T follicular helper cell (primary cell): ENCODE data around the gene CMSS1.

Experiments
- DNase-seq: peaks from one replicate; pipeline ENCODE4 v3.0.0-alpha.2; 2020; ENCODE audit warnings: low read depth

The CMSS1 gene

DNA sequence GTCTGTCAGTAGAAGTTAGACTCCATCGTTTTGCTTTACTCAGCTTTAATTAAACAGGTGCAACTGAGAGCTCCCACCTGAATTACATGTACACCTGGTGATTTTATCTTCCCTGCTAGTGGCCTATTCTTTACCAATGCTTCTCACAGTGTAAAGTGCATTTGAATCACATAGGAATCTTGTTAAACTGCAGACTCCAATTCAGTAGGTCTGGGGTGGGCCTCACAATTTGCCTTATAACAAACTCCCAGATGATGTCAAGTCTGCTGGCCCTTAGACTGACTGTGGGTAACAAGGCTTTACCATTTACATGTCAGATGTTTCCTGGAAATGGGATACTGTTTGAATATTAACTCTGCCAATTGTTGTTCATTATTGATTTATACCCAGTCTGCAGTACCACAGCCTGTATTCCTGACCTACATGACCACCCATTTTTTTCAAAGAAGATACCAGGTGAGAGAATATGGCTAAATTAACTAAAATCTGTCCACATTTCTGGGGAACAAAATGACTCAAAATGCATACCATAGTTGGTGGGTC, 37.2 kb downstream of the CMSS1 start:
- no peak for DNase-seq

DNA sequence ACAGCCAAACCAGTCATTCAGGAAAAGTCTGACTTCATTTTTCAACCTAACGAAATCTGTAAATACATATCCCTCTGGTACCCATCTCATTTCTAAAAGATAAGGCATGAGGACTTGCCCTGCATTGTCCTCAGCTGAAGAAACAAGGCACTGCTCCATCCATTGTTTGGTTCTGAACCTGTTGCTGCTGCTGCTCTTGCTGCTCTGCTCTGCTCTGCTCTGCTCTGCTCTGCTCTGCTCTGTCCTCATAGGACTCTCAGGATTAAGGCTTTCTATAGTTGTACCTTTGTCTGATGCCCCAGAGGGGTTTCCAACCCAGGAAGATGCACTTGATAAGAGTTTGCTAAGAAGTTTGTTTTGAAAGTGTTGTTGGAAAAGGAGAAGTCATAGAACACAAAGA, 38.2 kb downstream of the CMSS1 start:
- DNase-seq, result no peak

DNA sequence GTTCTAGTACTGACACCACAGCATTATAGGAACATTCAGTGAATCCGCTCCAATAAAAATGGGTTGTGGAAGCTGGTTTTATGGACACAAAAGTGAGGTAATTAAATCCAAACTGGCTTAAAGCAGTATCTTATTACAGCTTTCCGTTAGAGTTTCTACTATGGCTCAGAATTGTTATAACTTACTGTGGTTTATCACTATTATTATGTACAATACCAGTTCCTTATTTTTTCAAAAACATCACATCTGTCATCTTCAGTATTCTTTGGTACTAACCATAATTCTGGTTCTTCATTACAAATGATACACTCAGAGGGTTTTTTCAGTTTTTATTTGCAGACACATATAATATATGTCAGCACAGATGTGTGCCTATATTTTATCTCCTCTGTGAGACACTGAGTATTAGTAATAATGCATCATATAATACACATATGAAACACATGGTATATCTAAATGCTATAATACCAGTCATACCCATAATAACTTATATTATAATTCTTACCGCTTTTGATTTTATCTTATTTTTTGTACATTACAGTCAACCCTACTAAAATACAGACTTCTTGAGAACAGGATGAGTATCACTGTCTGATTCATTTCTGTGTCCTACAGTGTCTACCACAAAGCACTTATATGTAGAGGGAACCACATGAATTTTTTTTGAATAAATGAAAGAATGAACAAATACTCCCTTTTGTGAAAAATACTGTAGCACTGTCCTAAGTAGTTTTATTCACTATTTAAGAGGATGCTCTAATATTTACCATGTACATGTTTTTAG, 39.0 kb downstream of the CMSS1 start:
- no peak for DNase-seq

DNA sequence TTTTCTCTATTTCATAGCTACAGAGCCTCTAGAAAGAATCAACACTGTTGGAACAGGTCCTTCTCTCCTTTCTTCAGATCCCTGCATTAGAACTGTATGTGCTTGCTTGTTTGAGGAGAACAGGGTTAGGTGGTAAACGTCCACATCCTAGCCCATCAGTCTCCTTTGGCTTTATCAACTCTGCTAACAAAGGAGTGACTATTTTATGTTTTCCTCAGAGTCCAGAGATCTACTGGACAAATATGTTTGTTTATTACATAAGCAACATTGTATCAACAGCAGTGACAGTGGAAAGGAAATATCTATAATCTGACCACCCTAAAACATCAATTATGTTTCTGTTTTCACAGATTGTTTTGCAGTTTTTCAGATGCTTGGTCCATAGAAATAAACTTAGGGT, 39.6 kb downstream of the CMSS1 start:
- DNase-seq, result no peak

DNA sequence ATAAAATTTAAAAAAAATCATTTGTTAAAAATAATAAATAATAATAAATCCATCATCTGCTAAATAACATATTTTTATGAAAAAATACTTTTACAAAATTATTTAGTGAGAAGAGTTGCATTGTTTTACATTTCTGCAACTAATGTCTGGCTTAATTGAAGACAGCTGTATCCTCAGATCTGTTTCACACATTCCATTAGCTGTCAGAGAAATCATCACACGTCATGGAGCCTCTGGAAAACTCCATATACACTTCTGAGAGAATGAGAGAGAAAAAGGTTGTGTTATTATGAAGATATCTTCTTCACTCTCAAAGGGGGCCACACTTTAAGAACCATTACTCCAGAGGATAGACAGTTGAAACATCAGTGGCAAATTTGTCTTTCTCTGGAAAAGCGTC, 40.8 kb downstream of the CMSS1 start:
- no peak for DNase-seq

DNA sequence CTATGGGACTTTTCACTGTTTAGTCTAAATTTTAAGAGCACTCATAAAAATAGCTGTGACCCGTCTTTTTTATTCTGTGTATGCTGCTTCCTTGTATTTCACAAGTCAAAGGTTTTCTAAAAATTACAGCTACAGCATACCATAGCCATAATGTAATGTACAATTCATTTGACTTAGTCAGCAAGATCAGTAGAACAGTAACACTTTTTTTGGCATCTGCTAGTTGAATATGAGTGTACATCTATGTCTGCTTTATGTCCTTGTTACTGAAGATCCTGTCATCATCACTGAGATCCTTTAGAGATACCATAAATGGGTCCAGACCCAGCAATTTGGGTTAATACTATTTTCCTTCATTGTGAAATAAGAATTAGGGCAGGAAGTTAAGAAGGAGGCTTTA, 42.2 kb downstream of the CMSS1 start:
- no peak for DNase-seq

DNA sequence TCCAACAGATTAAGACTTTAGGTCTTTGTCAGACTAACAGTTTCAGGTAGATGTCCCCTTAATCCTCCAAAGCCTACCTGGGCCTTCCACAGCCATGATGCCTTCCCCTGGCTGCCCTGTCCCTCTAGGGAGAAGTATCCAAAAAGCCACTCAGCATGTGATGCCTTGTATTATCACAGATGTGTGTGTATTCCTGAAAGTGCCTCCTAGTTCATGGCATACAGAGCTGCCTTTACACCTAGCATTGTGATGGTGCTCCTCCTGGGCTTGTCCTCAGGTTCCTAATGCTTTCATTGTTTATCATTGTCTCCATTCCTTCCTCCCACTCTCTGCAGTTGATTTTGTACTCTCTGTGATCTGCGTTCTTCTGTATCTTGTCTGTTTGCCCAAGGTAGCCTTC, 43.6 kb downstream of the CMSS1 start:
- no peak for DNase-seq

DNA sequence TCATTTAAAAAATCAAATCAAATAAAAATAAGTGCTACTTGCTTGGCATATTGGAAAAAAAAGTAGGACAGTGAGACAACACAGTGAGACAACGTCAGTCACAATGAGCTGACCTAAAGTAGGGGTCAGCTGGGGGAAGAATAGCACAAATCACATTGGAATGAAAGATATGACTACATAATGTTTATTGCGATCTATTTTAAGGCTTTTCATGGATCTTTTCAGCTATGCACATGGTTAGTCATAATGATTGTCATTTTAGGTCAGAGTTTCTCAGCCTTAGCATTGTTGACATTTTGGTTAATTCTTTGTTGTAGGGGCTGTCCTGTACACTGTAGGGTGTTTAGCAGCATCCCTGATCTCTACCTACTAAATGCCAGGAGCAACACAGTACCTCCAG, 44.5 kb downstream of the CMSS1 start:
- DNase-seq, result no peak

DNA sequence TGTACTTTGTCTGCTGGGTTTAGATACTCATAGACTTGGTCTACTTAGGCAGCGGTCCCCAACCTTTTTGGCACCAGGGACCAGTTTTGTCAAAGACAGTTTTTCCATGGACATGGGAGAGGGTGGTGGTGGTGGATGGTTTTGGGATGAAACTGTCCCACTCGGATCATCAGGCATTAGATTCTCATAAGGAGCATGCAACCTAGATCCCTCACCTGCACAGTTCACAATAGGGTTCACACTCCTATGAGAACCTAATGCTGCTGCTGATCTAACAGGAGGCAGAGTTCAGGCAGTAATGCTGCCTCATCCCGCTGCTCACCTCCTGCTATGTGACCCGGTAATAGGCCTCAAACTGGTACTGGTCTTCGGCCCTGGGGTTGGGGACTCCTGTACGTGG, 45.3 kb downstream of the CMSS1 start:
- no peak for DNase-seq

DNA sequence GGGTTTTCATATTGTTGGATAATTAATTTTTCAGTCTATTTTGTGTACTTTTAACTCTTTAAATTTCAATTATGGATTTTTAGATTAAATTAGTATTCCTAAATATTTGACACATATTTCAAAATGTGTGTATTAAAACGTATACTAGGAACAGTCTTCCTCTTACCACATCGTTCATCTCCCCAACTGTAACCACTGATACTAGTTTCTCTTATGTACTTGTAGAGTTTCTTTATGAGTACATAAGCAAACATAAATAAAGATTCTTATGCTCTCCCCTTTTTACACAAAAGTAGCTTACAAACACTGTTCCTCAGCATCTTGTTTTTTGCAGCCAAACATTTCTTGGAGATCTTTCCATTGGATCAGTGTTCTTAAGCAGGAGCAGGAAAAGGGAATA, 45.9 kb downstream of the CMSS1 start:
- no peak for DNase-seq

DNA sequence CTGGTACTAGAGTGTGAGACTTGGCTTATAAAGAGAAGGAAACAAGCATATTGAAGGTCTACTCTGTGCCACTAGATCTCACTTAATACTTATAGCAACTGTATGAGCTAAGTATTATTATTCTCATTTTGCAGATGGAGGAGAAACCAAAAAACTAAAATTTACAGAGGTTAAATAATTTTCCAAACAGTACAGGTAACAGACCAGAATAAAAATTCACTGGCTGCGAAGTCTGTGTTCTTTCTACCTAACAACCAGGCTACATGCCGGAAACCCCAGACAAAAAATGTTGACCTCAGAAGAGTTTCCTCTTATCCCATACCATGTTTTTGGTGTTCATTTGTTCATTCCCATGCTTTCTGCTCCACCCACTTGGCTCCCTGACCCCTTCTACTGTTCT, 46.6 kb downstream of the CMSS1 start:
- no peak for DNase-seq

DNA sequence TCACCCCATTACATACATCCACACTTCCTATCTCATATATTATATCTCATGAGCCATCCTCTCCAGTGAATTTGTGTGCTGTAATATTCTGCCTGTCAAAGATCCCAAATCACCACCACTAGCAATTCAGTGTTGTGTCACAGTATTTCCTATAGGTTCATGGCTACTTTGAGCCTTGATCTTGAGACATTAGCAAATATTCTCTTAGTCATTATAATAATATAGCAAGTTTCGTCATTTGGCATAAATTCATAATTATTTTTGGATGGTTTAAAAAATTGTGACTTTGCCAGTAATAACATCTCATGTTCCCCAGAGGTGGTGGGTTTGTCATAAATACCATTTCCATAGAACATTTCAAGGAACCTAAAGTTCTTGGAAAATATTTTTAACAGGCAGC, 47.7 kb downstream of the CMSS1 start:
- DNase-seq, result no peak

DNA sequence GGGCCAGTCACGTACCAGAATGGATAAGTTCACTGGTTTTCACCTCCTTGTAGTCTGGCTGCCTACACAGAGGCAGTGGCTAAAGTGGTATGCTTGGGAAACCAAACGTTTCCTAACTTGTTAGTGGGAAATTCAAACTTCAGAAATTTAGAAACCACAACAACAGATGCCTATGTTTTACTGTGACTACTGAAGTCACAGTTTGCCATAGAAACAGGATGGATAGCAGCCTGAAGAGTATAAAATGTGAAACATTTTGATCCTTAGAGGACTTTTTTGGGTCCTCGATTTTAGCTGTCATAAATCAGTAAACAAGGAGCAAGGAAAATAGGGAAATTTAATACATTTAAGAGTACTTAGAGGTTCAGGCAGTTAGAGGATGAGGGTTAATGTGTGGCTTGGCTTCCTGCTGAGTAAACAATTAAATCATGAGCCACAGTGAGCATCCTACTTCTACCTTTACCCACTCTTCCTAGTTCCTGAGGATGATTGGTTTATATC, 48.6 kb downstream of the CMSS1 start:
- DNase-seq, result no peak

DNA sequence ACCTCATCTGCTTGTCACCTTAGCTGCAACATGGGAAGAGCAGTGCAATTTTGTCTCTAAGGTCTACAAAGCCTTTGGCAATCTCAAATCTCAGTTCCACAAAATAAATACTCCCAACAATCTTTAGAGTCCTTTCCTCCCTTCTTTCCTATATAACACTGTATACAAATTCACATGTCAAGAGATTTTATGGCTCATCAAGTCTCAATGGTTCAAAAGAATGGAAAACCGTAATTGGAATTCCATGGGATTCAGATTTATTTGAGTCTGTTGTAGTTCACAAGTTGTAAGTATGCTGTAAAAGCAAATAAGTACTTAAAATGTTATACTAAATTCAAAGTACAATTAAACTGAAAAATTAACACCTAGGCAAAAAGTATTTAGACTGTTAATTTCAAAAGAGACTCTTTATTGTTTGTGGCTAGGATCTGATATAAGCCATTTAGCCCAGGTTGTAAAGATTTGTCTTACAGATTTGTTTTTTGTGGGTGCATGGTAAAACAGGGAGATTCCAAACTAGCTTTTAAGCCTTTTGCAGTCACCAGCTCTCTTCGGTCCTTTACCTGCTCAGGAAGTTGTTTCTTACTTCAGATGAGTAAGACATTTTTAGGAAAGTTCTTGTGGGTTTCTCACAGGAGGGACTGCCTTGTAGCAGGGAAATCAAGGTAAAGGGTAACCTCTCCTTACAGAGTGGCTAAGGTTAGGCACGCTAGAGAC, 50.1 kb downstream of the CMSS1 start:
- no peak for DNase-seq

DNA sequence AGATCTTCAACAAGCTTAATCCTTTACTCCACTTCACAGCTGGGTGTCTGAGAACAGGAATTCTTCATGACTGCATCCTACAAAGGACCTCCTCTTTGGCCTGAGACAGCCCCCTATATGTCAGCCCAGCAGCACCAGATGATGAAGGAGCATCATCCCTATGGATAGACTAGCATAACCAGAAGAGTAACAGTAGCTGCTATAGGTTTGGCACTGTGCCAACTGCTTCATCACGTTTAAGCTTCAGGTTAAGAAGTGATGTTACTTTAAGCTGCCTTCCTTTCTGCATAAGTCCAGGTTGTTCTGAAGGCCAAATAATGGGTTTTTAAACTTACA, 50.6 kb downstream of the CMSS1 start:
- DNase-seq, result no peak

DNA sequence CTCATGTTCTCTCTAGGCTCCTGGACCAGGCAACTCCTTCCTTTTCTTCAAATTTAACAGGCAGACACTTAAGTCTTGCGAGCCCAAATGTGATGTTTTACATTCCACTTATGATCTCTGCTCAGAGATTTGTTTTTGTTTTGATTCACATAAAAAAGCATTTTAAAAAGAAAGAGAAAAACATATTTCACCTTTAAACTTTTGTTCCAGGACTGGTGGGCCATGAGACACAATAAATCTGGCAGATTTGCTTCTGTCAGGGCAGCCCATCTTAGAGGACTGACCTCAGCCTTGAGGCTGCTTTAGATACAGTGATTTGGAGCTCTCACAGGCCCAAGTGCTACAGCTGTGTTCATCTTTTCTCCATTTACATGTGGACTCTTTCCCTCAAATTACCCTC, 52.0 kb downstream of the CMSS1 start:
- no peak for DNase-seq

DNA sequence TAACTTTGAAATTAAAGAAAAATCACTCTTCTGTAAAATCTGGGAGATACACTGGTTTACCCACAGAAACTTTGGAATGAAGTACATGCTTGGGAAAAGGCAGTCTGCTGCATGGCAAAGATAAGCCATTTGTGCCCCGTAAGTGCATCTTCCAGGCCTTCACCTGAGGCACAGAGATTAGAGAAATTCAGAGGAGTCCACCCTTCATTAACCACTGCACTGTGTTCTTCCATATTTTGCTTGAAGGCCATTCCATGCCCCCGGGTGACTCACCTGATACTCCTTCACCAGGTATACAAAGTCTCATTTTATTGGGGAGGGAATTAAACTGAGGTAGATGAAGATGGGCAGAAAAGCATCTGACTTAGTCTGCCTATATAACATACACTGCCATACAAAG, 53.0 kb downstream of the CMSS1 start:
- no peak for DNase-seq

DNA sequence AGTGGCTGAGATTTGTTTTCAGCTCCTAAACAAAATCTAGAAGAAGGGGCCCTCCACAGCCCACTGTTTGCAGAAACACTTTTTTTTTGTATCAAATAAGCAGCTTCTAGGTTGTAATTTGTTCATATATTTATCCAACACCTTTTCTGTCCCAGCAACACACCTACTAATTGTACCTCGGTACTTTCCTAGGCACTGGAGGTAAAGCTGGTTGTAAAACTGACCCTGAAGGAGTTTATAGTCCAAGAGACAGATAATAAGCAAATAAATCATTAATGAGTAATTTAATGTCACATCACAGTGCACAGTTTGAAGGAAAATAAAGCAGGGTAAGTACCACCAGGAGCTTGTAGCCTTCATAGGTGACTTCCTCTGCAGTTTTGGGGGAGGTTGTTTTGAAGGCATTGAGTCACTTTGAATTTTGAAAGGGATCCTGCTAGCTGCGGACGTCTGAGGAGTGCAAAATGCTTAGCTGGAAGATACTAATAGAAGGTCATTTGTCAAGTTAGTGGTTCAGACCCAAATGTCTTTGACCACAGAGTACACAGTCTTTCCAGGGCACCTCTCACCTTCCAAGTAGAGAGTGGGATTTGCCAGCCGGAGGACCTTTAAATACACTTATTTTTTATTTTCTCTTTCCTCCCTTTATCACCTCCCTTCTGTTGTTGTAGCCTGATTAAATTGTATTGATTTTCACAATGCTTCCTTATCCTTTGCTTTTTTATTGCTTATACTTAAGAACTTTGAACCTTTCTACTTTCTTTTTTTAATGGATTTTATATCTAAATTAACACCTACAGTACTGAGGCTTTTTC, 53.8 kb downstream of the CMSS1 start:
- DNase-seq, result no peak

DNA sequence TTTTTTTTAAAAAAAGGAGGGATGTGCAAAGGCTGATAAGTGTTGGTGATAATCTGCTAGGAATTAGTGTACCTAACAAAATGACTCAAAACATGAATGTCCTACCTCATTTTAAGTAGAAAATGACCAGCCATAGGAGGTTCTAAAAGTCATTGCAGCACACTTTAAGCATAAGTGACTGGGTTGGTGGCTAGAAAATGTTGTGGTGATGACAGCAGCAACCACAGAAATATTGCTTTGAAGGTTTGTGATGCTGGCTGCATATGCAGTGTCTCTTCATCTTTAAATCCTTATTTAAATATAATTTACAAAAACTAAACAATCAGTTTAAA, 55.2 kb downstream of the CMSS1 start:
- DNase-seq, result no peak

DNA sequence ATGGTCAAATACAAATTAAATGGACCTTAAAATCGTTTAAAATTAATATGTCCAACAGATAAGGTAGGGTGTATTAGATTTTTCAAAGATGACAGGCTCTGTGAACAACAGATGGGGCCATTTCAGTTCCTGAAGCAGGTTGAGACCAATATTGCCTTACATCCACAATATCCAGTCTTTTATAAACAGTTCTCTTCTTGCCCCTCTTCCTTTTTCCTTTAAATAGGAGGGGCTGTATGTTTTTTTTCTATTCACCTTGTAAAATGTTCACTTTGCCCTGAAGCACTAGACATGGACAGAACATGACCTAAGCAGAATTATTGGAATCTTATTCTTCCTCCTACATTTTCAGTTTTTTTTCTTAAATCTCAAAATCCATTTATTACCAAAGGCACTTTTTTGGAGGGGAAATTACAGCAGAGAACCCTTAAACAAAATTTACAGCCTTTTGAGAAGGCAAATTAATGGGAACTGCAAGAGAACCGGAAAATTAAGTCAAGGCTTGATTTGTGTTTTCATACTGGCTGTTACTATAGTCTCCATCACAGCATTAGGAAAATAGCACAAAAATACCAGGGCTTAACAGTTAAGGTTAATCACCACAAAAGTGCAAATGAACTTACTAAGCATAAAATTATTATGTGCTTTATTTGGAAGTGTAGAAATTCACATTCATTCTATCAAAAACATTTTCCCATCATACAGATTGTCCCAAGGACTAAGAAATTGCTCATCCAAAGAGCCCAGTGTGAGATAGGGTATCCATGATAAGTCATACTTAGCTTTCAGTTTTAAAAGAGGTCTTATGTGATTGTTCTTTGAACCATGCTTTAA, 55.8 kb downstream of the CMSS1 start:
- no peak for DNase-seq

DNA sequence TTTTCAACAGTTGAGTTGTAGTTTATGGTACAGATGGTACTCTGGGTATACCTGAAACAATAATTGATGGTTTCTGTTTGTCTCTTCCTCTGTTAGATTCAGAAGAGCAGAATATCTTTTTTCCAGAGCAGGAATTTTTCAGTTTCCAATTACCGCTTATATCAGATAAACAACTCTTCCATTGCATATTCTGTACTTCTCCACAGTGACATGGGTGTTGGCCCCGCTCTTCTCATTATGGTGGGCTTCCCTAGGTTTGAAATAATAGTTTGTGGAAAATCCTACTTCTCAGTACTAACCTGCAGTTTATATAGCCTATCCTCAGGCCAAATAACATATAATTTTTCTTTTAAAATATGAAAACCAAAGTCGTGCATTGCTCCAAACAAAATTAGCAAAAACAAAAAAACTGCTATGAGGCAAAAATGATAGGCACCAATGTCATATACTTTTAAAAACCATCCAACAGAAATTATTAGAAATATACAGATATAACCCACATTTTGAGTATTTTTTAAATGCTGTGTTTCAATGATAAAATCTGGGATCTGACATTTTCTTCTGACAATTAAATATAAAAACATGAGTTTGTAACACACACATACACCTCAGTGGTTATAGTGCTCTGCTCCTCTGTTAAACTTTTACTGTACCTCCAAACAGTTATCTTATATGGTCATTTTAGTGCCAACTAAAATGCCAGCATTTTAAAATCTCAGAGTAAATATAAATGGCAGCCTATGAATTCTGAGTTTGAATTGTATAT, 56.8 kb downstream of the CMSS1 start:
- no peak for DNase-seq
